NCI-H1694 treated with DMSO at 0.1 percent for 48 hours (cell line): Measurements from ENCODE around the gene DDX11.
"Not testable (repeated sequence)": the region's sequence is repeated elsewhere in the genome, so short reads cannot be mapped to it uniquely, and the experiment has no call there.

Experiments used
- DNase-seq: peaks from one replicate; lab custom pipeline; 2025; lab: John Stamatoyannopoulos, UW

The DDX11 gene

DNA sequence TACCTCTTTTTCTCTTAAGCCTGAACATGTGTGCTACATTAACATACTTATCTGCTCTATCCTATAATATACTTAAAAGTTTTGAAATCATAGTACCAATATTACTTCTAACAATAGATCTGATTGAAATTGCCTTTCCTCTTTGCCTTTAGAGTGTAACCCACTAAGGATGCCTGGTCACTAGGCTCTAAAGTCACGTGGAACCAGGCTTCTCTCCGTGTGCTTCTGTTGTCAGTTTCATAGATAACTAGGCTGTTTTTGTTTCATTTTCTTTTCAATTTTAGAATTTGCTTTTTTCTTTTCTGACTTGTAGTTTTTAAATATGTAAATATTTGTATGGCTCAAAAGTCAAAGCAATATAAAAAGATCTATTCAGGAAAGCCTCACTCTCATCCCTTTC, 25.8 kb downstream of the DDX11 start:
- not testable (repeated sequence) for DNase-seq

DNA sequence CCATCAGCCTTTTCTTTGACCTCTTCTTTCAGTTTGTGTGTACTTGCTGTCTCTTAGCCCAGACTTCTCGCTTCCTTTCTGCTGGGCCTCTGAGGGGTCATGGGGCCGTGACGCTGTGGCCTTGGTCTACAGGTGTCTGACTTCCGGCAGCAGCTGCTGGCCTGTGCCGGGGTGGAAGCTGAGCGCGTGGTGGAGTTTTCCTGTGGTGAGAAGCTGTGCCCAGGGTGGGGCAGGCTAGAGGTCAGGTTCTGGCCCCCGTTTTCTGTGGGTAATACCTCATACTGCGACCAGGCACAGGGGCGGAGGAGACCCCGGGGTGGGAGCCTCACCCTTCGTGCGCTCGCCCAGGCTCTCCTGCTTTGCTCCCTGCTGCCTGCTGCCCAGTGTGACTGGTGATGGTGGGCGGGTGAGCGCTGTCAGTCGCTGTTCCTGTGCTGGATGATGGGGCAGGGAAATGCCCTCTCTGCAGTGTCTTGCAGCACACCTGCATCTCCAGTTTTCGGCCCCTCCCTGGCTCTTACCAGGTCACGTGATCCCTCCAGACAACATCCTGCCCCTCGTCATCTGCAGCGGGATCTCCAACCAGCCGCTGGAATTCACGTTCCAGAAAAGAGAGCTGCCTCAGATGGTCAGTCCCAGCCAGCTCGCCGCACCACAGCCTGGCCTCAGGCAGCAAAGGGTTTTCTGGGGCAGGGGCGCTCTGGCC, 27.0 kb downstream of the DDX11 start:
- not testable (repeated sequence) for DNase-seq

DNA sequence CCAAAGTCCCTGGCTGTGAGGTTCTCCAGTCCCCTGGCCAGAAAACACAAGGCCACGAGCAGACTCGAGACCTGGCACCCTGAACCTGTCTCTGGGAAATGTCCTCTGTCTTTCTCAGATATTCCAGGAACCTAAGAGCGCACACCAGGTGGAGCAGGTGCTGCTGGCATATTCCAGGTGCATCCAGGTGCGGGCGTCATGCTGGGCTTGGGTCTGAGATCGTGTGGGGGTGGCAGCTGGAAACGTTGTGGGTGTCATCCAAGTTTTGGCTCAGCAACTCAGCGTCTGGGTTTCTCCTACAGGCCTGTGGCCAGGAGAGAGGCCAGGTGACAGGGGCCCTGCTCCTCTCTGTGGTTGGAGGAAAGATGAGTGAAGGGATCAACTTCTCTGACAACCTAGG, 28.5 kb downstream of the DDX11 start:
- not testable (repeated sequence) for DNase-seq

DNA sequence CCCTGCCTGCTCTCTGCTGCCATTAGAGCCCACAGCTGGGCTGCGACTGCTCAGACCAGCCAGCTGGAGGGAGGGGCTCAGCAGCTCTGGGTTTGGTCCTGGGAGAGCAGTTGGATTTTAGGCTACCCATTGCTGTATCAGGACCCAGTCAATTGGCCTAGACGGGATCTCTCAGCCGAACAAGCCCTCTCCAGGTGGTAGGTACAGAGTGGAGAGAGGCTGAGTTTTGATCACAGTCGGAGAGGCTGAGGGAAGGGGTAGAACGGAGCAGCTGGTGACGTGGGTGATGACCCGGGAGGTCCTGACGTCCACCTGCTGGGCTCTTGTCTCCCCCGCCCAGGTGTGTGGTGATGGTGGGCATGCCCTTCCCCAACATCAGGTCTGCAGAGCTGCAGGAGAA, 28.9 kb downstream of the DDX11 start:
- DNase-seq: not testable (repeated sequence)

DNA sequence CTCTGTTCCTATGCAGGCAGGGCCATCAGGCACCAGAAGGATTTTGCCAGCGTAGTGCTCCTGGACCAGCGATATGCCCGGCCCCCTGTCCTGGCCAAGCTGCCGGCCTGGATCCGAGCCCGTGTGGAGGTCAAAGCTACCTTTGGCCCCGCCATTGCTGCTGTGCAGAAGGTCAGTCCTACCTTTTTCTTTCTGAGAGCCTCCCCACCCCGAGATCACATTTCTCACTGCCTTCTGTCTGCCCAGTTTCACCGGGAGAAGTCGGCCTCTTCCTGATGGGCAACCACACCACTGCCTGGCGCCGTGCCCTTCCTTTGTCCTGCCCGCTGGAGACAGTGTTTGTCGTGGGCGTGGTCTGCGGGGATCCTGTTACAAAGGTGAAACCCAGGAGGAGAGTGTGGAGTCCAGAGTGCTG, 29.9 kb downstream of the DDX11 start:
- not testable (repeated sequence) for DNase-seq

DNA sequence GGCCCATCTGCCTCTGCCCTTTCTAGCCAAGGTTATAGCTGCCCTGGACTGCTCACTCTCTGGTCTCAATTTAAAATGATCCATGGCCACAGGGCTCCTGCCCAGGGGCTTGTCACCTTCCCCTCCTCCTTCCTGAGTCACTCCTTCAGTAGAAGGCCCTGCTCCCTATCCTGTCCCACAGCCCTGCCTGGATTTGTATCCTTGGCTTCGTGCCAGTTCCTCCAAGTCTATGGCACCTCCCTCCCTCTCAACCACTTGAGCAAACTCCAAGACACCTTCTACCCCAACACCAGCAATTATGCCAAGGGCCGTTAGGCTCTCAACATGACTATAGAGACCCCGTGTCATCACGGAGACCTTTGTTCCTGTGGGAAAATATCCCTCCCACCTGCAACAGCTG, 30.6 kb downstream of the DDX11 start:
- not testable (repeated sequence) for DNase-seq

DNA sequence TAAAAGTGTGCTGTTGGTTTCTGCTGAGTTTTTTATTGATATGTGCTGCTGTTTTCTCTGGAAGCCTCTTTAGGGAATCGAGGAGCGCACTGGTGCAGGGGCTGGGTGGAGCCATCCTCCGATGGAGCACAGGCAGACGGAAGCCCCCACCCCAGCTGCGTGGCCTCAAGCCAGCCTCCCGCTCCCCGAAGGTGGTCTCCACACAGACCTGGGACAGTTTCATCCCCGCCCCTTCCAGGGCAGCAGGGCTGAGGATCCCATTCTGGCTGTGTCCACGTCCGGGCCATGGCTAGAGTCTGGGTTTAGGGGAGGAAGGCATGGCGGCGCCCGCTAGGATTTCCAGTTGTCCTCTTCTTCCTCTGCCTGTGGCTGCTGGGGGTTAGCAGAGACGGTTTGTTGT, 31.1 kb downstream of the DDX11 start:
- DNase-seq: not testable (repeated sequence)

DNA sequence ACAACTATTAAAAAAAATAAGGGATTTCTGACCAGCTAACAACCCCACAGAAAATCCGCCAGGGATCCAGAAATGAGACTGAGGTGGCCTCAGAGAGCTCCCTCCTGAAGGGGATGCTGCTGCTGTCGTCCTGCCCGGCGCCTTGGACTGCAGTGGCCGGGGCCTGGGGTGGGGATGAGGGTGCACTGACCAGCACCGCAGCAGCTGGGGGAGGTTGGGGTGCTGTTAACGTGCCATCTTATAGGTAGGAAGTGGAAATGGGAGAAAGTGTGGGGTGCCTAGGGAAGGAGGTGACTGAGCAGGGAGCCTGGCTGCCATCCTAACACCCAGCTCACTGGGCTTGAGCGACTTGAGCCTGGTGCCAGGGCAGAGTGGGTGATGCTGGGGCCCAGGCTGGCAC, 32.0 kb downstream of the DDX11 start:
- no peak for DNase-seq

DNA sequence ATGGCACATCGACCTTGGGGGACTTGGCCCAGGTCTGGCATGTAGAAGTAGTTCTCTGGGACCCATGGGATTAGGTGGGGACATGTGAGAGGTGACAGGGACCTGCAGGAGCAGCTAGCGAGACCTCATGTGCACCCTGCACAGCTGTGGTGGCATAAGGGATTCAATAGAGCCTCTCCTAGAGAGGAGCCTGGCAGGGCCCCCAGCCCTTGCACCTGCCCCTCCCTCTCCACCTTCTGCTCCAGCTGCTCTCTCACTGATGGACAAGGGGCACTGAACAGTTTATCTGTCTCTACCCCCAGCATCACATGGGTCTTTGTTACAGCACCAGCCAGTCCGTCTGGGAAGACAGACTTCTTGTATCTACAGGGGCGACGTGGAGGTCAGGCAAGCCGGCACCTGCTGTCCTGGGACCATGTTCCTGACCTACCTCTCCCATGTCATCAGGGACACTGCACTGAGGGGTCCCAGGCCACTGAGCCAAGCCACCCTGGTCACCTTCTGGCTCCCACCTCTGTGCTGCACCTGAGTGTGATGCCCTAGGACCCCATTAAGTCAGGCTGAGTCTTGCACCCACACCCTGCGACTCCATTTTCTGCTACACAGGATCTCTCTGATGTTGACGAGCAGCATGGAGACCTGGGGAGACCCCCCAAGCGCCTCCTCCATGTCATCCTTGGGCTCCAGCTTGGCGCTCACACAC, 32.6 kb downstream of the DDX11 start:
- peak; percentile 91 for DNase-seq

DNA sequence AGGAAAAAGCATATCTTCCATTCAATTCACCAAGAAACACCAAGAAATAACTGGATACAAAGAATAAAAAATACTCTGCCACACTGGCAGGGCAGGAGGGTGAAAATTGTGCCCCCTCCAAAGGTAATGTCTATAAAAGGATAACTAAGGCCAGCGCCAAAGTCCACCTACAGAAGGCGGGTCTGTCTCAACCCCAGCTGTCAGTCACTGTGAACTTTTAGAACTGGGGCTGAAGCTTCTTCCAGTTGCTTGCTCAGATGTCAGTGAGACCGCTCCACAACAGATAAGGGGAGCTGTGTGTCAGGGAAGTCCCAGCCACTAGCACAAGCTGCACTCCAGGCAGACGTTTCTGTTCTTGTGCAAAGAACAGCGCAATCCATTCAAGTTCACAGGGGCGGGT, 36.1 kb downstream of the DDX11 start:
- DNase-seq: not testable (repeated sequence)

DNA sequence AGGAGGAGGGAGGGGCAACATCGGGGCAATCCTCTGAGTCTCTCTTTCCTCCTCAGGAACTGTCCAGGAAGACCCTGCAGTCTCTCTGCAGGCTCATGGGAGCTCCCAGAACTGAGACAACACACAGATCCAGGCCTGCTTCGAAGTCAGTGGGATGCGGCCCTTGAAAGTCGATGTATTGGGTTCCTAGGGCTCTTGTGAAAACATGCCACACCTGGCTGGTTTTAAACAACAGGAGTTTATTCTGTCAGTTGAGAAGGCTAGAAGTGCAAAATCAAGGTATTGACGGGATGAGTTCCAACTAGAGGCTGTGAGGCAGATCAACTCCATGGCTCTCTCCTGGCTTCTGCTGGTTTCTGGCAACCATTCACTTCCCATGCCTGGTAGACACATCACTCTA, 36.6 kb downstream of the DDX11 start:
- DNase-seq: not testable (repeated sequence)

DNA sequence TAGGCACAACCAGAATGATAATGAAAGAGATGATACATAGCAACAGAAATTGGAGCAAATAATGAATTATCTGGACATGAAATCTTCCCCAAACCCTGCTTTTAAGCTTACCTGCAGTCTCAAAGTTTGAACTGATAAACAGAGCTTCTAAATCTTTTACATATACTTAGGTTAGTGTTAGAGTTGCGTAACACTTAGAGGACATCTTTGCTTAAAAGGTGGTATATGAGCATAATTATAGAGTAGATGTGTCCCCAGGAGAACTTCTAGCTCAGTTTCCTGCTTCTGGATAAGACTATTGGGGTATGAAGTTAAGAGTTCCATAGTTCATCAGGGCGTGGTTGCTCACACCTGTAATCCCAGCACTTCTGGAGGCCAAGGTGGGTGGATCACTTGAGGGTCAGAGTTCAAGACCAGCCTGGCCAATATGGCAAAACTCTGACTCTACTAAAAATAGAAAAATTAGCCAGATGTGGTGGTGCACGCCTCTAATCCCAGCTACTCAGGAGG, 41.5 kb downstream of the DDX11 start:
- not testable (repeated sequence) for DNase-seq

DNA sequence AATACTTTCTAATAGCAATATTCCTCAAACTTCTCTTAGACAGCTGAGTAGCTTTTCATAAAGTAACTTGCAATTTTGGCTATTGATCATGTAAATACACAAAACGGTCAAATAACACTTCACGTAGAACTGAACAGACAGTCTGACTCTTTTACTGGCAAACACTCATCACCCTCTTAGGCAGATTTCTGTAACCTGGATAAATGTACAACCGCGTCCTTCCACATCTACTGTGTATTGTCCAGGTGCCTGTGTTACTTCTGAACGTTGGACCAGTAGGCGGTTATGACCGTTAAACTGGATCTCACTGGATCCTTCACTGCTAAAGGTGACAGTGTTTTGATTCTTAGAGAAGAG, 43.2 kb downstream of the DDX11 start:
- DNase-seq: not testable (repeated sequence)

DNA sequence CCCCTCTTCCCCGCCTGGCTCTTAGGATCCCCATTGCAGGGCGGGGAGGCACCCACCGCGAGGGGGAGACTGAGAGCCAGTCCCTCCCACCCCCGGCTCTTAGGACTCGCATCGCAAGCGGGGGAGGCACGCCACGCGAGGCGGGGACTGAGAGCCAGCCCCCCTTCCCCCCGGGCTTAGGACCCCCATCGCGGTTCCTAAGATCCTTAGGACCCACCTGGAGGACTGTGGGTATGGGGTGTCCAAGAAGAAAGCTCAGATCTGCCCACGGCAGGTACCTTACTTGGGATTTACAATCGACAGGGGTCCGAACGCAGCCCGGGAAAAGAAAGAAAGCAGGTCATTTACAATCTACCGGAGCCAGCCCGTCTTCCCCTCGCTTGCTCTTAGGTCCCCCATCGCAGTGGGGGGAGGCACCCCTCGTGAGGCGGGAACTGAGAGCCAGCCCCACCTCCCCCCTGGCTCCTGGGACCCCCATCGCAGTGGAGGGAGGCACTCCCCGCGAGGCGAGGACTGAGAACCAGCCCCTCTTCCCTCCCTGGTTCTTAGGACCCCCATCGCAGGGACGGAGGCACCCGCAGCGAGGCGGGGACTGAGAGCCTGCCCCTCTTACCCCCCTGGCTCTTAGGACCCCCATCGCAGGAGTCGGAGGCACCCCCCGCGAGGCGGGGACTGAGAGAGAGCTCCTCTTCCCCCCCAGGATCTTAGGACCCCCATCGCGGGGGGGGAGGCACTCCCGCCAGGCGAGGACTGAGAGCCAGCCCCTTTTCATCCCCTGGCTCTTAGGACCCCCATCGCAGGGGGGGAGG, 43.7 kb downstream of the DDX11 start:
- peak; percentile 84 for DNase-seq

DNA sequence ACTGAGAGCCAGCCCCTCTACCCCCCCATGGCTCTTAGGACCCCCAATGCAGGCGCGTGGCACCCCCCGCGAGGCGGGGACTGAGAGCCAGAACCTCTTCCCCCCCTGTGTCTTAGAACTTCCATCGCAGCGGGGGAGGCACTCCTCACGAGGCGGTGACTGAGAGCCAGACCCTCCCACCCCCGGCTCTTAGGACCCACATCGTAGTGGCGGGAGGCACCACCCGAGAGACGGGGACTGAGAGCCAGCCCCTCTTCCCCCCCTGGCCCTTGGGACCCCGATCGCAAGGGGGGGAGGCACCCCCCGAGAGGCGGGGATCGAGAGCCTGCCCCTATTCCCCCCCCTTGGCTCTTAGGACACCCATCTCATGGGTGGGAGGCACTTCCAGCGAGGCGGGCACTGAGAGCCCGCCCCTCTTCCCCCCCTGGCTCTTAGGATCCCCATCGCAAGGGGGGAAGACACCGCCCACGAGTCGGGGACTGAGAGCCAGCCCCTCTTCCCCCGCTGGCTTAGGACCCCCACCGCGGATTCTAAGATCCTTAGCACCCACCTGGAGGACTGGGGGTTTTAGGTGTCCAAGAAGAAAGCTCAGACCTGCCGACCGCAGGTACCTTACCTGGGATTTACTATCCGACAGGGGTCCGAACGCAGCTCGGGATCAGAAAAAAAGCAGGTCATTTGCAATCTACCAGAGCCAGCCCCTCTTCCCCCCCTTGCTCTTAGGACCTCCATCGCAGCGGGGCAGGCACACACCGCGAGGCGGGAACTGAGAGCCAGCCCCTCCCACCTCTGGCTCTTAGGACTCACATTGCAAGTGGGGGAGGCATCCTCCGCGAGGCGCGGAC, 44.9 kb downstream of the DDX11 start:
- DNase-seq: peak; percentile 70

DNA sequence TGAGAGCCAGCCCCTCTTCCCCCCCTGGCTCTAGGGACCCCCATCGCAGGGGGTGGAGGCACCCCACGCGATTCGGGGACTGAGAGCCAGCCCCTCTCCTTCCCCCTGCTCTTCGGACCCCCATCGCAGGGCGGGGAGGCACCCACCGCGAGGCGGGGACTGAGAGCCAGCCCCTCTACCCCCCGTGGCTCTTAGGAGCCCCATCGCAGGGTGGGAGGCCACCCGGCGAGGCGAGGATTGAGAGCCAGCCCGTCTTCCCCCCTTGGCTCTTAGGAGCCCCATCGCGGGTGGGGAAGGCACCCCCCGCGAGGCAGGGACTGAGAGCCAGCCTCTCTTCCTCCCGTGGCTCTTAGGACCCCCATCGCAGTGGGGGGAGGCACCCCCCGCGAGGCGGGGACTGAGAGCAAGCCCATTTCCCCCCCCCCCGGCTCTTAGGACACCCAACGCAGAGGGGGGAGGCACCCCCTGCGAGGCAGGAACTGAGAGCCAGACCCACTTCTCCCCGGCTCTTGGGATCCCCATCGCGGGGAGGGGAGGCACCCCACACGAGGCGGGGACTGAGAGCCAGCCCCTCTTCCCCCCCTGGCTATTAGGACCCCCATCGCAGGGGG, 45.6 kb downstream of the DDX11 start:
- DNase-seq: no peak

DNA sequence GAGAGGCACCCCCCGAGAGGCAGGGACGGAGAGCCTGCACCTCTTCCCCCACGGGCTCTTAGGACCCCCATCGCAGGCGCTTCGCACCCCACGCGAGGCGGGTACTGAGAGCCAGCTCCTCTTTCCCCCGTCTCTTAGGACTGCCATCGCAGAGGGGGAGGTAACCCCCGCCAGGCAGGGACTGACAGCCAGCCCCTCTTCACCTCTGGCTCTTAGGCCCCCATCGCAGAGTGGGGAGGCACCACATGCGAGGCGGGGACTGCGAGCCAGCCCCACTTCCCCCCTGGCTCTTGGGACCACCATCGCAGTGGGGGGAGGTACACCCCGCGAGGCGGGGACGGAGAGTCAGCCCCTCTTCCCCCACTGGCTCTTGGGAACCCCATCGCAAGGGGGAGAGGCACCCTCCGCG, 46.1 kb downstream of the DDX11 start:
- DNase-seq: no peak

DNA sequence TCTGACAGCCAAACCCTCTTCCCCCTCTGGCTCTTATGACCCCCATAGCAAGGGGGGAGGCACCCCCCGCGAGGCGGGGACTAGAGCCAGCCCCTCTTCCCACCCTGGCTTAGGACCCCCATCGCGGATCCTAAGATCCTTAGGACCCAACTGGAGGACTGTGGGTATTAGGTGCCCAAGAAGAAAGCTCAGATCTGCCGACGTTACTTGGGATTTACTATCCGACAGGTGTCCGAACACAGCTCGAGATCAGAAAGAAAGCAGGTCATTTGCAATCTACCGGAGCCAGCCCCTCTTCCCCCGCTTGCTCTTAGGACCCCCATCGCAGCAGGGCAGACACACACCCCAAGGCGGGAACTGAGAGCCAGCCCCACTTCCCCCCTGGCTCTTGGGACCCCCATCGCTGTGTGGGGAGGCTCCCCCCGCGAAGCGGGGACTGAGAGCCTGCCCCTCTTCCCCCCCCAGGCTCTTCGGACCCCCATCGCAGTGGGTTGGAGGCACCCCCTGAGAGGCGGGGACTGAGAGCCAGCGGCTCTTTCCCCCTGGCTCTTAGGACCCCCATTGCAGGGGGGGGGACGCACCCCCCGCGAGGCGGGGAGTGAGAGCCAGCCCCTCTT, 46.8 kb downstream of the DDX11 start:
- DNase-seq: no peak

DNA sequence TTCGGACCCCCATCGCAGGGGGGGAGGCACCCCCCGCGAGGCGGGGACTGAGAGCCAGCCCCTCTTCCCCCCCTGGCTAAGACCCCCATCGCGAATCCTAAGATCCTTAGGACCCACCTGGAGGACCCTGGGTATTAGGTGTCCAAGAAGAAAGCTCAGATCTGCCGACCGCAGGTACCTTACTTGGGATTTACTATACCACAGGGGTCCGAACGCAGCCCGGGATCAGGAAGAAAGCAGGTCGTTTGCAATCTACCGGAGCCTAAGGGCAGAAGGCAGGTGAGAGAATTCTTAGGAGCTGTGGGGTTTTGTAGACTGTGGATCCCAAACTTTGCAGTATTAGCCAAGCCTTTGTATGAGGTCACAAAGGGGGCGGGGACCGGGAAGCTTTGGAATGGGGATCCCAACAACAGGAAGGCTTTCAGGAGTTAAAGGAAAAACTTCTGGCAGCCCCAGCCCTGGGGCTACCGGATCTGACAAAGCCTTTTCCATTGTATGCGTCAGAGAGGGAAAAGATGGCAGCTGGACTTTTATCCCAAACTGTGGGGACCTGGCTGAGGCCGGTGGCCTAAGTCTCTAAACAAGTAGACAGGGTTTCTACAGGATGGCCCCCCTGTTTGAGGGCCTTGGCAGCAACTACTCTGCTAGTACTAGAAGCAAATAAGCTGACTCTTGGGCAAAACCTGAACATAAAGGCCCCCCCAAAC, 47.5 kb downstream of the DDX11 start:
- DNase-seq: not testable (repeated sequence)

DNA sequence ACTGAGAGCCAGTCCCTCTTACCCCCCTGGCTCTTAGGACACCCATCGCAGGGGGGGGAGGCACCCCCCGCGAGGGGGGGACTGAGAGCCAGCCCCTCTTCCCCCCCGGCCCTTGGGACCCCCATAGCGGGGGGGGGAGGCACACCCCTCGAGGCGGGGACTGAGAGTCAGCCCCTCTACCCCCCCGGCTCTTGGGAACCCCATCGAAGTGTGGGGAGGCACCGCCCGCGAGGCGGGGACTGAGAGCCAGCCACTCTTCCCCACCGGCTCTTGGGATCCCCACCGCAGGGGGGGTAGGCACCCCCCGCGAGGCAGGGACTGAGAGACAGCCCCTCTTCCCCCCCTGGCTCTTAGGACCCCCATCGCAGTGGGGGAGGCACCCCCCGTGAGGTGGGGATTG, 48.8 kb downstream of the DDX11 start:
- no peak for DNase-seq
